GM19043 (cell line): ENCODE results near the gene ATP9B.
"Not testable (repeated sequence)": the region's sequence is repeated elsewhere in the genome, so short reads cannot be mapped to it uniquely, and the experiment has no call there.

ENCODE experiments used
- ATAC-seq: cut with Tn5 transposase; IDR thresholded peaks from one replicate; pipeline ENCODE4 v1.9.1; 2021; ENCODE audit warnings: low read depth; ENCODE audit not compliant: unreplicated experiment

The ATP9B gene

DNA sequence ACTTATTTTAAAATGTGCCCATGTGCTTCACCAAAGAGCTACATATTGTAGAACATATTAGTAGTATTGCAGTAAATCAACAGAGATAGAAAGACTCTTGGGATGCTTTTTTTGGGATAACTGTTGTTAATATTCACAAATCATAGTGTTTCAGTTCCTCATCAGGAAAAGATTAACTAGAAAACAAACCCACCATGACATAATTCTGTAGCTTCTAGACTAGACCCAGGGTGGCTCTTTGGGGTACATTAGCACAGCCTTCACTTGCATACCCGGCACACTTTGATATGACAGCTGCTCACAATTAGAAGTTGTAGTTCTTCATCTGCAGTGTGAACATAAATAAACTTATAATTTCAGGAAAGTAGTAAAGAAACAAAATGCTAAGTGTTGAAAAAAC is 154.2 kb downstream of the ATP9B start:
- ATAC-seq: peak; percentile 49

DNA sequence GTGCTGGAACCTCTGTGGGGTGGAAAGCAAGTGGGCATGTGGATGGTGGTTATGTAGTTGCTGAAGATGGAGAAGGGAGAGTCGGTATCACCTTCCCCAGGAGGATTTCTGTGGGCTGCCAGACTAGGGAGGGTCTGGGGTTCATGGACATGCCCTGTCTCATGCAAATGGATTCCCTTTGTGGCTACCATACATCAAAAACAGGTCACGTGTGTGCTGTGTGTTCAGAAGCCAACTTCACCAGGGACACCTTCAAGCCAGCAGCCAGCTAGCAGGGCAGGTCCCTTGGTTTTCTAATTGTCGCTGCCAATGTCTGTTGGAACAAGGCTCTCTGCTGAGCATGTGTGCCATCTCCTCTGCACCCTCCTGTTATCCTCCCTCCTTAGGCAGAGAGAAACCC is 155.2 kb downstream of the ATP9B start:
- no peak for ATAC-seq

DNA sequence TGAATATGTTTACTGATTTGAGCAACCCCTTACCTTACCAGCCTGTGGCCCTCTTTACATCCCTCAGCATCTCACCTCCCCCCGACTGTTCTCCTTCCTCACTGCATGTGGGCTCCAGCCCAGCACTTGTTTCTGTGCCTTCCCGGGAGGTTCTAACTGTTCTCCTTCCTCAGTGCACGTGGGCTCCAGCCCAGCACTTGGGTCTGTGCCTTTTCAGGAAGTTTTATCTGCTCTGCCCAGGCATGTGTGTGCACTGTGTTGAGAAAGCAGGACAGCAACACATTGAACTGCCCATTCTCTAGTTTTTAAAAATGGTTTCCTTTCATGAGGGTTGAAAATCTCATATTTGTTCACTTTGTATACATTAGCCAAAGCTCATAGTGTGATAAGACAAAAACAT is 158.4 kb downstream of the ATP9B start:
- ATAC-seq: no peak

DNA sequence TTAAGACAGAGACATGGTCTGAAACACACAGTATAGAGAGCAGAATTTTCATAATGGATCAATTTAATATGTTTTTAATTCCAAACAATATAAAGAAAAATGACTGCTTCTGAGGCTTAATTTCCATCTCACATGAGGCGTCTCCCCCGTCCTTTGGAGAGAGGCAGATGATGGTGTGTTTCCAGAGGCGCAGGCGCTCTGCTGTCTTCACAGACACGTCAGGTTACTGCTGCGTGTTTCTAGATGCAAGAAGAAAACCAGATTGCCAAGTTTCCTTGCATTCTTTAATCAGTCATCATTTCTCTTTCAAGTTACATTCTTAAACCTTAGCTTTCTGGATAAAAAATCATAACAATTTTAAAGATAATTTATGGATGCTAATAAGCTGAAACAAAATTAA is 160.2 kb downstream of the ATP9B start:
- ATAC-seq: no peak

DNA sequence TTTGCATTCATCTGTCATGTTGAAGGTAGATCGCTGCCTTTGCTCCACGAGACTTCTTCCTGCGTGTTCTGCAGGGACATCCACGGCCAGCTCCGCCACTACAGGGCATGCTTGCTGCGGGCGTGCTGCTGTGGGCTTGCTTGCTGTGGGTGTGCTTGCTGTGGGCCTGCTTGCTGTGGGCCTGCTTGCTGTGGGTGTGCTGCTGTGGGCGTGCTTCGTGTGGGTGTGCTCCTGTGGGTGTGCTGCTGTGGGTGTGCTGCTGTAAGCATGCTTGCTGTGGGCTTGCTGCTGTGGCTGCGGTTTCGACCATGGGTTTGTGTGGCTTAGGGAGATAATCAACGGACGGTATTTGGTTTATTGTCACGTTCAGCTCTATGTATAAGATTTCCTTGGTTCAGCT is 165.2 kb downstream of the ATP9B start:
- no peak for ATAC-seq

DNA sequence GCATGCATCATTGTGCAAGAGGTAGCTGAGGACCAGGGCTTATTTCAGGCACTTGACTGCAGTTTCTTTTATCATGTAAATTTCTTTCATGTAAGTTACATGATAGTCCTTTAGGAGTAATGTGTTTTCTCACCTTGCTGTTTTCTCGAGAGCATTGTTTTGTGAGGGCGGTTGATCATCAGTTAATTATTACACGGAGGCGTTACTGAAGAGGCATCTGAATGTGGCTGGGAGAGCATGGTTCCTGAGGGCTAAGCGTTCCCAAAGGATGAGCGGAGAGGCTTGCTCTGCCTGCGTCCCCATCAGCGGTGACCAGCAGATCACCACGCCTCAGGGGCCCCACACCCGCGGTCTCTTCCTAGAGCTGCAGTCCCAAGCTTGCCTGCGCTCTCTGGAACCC is 170.4 kb downstream of the ATP9B start:
- ATAC-seq: no peak

DNA sequence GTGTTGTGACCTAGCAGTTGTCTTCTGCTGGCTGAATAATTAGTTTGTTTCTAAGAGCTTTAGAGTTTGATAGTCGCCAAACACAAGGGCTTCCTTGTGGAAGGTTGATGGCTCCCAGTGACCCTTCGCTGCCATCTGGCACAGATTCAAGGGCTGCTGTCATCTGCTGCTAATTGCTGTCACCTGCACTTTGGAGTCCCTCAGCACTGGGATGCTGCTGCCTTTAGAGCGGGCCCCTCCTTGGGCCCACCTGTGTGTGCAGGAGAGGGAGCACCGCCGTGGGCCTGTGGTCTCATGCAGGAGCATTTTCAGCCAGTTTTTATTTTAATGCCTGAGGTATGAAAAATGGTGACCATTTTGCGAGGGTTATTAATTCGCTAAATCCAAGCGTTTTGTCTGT is 172.6 kb downstream of the ATP9B start:
- no peak for ATAC-seq

DNA sequence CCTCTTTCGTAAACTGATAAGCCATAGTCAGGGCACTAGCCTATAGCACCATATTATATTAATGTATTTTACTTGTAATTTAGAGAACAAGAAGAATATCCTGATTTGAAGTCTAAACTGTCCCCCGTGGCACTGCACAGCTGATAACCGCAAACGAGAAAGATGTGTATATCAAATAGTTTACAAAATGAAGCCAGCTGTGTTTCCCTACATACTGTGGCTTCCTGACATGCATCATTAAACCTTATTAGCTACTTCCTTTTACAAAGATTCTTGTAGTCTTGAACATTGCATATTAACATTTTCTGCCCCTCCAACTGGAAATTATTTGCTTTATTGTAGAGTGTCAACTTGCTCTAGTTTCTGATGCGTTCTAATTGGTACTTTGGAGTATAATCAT is 173.1 kb downstream of the ATP9B start:
- no peak for ATAC-seq

DNA sequence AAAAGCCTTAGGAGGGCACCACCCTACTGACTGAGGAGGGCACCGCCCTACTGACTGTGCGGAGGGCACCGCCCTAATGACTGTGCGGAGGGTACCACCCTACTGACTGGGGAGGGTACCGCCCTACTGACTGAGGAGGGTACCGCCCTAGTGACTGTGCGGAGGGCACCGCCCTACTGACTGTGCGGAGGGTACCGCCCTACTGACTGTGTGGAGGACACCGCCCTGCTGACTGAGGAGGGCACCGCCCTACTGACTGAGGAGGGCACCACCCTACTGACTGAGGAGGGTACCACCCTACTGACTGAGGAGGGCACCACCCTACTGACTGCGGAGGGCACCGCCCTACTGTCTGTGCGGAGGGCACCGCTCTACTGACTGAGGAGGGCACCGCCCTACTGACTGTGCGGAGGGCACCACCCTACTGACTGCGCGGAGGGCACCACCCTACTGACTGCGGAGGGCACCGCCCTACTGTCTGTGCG is 176.4 kb downstream of the ATP9B start:
- no peak for ATAC-seq

DNA sequence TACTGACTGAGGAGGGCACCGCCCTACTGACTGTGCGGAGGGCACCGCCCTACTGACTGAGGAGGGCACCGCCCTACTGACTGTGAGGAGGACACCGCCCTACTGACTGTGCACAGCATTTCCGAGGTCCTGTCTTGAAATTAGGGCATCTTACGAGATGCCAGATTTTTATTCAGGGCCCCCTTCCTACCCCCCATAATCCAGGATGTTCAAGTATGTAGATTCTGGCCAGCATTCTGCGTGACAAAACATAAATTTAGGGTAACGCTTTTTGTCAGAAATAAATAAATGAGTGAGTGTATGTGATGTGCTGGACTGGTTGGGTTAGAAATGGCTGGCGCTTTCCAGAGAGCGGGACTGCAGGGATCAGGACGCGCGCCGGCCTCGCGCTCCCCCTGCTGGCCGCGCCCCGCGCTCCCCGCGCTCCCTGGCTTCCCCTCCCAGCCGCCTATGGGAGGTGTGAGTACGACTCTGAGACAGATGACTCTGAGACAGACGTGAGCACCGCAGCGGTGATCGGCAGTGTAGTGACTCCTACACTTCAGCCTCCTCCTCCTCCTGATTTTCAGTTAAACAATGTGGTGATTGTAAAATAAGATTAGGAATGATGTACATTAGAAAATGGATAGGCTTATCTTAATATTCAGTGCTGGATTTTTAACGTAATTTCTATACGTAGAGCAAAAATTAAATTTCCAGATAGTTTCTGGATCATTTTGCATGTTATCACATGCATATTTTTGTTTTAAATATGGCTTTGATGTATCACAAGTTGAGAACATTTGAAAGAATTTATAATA is 177.3 kb downstream of the ATP9B start:
- peak; percentile 96 for ATAC-seq

DNA sequence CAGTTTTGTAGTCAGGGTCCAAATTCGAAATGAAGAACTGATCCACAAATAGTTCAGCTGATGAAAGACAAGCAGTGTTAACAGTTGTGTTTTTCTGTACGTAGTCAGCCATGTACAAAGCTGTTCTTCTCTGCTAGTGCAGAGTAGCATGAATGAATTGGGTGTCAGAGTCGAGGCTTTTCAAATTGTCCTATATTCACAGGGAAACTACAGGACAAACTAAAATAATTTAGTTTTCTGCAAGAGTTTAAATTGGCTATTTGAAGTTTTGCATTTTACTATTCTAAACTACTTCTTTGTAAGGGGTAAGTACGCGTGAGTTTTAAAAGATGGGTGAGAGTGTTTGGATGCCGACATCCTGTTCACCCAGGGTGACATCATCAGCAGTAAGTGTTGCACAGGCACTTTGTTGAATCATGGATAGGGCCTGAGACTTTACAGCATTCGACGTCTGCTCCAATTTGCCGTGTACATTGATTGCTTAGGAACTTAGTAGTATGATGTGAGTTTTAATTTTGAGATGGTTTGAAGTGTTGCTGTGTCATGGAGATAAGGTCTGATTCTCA is 179.4 kb downstream of the ATP9B start:
- ATAC-seq: no peak

DNA sequence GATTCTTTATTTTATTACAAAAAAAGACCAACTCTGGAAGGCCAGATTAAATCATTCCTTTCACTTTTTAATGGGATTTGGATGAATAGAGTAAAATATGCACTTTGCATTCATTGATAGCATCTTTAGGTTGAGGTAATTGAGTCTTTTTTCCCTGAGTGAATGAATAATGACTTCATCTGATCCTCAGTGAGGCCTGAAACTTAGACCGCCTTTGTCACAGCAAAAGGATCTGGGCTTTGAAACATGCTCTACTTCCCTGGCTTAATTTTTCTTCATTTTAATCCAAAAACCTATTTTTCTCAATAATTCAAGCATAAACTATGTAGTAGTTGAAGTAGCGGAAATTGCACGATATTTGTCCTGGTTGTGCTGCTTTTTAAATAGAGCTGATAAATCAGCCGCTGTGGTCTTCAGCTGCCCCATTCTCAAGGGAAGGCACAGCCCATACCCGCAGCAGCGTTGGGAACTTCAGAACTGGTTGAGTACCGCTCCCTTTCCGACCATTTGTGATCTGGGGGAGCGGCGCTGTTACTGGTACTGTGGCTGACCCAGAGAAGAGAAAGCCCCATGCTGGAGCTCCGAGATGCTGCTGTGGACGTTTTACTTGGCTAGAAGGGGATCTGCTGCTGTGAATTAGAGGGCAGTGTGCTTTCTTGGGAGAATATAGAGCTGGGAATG is 181.2 kb downstream of the ATP9B start:
- ATAC-seq: no peak

DNA sequence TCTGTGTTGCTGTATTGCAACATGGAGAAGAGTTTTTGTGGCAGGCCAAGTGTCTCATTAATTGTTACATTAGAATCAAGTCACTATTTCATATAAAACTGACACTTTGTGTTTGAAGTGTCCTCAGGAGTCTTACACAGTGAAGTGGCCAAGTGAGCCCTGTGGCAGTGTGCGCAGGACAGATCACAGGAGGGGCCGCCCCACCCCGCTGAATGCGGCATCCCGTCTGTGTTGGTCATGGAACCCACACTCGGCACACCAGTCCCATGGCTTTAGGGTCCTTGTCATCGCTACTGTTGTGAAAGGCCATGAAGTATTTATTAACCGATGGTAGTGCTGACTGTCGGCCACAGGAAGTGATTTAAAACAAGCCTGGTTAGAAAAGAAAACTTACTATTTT is 181.8 kb downstream of the ATP9B start:
- ATAC-seq: no peak

DNA sequence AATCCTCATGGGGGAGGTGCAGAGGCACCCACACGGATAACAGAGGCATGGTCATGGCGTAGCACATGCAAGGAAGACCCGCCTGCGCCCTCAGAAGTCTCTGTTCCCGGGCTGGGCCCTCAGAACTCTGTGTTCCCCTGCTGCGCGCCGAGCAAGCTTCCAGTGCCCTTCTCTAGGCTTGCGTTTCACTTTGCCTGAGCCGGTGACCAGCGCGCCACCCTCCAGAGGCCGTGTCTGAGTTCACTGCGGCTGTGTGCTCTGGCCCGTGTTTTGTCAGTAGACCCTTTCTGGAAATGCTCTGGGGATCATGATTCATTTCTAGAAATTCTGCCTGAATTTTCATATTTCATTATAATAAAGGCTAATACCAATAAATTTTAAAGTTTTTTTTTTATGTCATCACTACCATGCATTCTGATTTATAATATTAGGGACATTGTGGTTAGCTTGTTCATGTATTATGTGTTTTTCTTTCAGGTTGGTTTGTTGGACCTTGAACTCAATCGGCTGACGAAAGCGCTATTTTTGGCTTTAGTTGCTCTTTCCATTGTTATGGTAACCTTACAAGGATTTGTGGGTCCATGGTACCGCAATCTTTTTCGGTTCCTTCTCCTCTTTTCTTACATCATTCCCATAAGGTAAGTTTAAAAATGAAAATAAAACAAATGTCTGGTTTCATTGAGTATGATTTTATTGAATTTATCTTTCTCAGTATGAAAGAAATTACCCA is 183.9 kb downstream of the ATP9B start:
- ATAC-seq: no peak

DNA sequence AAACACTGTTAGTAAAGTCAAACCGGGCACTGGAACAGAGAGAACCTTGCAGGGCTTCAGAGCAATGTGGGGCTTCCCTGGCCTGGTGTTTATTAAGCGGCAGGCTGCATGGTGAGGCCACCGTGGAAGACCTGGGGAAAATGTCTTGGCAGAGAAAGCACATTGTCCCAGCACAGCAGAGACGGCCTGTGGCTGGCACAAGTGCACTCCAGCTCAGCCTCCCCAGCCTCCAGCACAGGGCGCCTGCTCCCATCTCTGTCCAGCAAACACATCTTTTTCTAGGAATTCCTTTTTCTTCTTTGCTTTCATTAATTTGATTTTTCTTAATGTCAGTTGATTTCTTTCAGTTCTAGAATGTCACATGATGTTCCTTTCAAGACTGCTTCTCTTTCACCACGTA is 188.3 kb downstream of the ATP9B start:
- ATAC-seq: no peak

DNA sequence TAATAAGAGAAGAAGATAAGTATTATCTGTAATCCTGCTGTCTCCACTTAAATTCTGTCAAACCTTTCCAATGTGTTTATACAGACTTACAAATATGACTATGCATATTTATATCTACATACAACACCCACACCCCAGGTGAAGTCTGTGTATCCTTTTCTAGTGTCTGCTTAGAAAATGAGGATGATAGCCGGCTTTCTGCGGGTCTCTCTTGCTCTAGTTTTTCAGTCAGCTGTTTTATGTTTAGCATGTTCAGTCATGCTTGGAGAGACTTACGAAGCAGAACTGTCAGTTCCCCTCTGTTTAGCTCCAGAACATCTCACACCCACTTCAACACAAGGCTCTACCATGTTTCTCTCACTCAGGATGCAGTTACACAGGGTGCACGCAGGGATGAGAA is 189.3 kb downstream of the ATP9B start:
- ATAC-seq: peak; percentile 55

DNA sequence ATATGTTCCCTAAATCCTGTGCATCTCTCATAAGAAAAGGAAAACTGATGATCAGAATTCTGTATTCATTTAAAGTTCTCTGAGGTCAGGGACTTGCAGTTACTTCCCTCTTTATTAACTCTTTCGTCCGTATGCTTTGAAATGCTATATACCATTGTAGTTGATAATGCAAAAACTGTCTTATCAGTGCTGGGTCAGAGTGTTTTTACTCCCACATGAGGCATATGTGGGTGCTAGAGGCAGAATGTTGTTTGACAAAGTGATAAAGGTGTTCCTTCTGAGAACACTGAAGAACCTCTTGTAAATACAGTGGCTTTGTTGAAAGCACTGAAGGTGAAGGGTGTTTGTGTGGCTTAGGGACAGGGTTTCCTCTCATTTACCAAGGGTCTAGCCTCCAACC is 190.0 kb downstream of the ATP9B start:
- ATAC-seq: no peak

DNA sequence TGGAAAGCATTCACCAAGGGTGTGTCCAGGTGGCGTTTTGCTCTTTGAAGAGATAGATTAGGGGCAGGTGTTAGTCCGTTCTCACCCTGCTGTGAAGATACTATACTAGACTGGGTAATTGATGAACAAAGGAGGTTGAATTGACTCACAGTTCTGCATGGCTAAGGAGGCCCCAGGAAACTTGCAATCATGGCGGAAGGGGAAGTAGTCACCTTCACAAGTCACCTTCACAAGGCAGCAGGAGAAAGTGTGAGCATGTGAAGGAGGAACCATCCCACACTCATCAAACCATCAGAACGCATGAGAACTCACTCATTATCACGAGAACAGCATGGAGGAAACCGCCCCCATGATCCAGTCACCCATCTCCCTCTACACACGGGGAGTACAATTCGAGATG is 190.8 kb downstream of the ATP9B start:
- ATAC-seq: no peak

DNA sequence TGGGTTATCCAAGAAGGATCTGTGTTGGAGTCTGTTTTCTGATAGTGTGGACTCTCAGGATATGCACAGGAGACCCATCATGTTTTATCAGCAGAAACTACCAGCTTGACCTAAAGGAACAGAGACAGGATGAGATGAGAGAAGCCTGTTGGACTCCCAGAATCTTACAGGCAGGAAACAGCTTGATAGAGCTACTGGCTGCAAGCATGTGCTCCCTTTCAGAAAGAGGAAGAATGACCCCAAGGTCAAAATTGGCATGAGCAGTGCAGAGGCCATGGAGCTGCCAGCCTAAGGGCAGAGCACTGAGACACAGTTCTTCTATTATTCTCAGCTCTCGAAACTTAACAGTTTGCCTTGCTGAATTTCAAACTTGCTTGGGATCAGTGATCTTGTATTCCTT is 191.3 kb downstream of the ATP9B start:
- no peak for ATAC-seq

DNA sequence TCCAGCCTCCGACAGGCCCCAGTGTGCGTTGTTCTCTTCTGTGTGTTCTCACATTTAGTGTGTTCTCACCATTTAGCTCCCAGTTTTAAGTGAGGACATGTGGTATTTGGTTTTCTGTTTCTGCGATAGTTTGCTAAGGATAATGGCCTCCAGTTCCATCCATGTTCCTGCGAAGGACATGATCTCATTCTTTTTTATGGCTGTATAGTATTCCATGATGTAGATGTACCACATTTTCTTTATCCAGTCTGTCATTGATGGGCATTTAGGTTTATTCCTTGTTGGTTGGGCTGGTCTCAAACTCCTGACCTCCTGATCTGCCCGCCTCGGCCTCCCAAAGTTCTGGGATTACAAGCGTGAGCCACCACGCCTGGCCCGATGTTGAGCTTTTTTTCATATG is 195.9 kb downstream of the ATP9B start:
- not testable (repeated sequence) for ATAC-seq

DNA sequence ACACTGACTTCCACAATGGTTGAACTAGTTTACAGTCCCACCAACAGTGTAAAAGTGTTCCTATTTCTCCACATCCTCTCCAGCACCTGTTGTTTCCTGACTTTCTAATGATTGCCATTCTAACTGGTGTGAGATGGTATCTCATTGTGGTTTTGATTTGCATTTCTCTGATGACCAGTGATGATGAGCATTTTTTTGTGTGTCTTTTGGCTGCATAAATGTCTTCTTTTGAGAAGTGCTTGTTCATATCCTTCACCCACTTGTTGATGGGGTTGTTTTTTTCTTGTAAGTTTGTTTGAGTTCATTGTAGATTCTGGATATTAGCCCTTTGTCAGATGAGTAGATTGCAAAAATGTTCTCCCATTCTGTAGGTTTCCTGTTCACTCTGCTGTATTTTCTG is 202.6 kb downstream of the ATP9B start:
- not testable (repeated sequence) for ATAC-seq
